Stimulated activated CD4-positive, alpha-beta T cell treated with anti-CD3 and anti-CD28 coated beads, Interleukin-12 subunit alpha, Interleukin-12 subunit beta, amount 100 ng/mL, for 48 hours (primary cell): ENCODE data around the gene DYRK1A.

ENCODE experiments used
- DNase-seq, 3 donors: peaks; one replicate each; pipeline ENCODE4 v3.0.0-alpha.2; 2020; ENCODE audit warnings: low read depth in 2 of 3, low spot score in 1 of 3

The DYRK1A gene

GRCh38 chr21:37475186-37475868 is 108.8 kb downstream of the DYRK1A start:
- no peak for DNase-seq

GRCh38 chr21:37478794-37479193 is 112.2 kb downstream of the DYRK1A start:
- DNase-seq, result no peak

GRCh38 chr21:37483776-37484175 is 117.2 kb downstream of the DYRK1A start:
- DNase-seq, result no peak

- DNase-seq, result no peak
Measured at GRCh38 chr21:37484535-37485474, 118.2 kb downstream of the DYRK1A start.

- no peak for DNase-seq
Measured at GRCh38 chr21:37489553-37489952, 123.0 kb downstream of the DYRK1A start.

DNA sequence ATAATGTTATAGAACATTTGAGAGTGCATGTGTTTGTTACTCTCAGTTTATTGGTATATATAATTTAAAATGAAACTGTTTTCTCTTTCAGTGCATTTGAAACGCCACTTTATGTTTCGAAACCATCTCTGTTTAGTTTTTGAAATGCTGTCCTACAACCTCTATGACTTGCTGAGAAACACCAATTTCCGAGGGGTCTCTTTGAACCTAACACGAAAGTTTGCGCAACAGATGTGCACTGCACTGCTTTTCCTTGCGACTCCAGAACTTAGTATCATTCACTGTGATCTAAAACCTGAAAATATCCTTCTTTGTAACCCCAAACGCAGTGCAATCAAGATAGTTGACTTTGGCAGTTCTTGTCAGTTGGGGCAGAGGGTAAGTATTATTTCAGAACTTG is 123.5 kb downstream of the DYRK1A start:
- no peak for DNase-seq

DNA sequence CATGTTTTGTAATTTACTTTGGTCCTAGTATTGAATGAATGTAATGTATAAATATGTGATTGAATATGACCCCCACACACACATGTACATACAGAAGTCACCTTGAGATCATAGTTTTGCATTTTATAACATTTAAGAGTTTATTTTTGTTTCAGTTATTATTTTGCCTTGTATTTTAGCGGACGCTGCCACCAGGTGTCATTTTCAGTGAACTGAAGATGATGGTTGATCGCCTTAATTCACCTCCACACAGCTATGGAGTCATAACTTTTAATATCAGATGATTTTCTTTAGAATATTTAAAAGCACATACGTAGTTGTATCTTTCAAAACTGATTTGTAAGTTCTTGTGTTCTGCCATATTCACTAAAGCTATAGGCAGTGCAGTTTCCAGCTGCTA is 130.4 kb downstream of the DYRK1A start:
- DNase-seq, result no peak

DNA sequence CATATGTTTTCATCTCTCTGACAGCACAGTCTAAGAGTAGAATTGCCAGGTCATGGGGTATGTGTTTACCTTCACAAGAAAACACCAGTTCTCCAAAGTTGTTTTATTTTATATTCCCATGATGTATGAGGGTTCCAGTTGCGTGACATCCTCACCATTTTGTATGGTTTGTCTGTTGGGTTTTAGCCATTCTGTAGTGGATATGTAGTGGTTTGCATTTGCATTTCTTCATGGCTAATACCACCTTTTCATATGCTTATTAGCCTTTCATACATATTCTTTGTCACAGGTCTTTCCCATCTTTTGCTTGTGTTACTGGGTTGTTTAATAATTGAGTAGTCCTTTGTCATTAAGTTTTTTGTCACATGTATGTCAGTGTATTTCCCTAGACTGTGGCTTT is 132.1 kb downstream of the DYRK1A start:
- no peak for DNase-seq

DNA sequence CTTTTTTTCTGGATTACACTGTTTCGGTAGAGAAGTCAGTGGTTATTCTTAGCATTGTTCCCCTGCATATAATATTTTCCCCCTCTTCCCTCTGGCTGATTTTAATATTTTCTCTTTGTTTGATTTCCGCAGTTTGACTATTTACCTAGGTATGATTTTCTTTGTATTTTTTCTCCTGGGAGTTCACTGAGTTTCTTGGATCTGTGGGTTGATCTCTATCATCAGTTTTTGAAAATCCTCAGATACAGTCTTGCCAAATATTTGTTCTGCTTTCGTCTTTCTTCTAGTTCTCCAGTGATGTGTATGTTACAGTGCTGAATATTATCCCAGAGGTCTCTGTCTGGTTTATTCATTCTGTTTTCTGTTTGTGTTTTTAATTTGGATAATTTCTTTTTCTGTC is 136.4 kb downstream of the DYRK1A start:
- no peak for DNase-seq

GRCh38 chr21:37503848-37504467 is 137.4 kb downstream of the DYRK1A start:
- DNase-seq, result peak in 1 of 3 donors; percentile 5

GRCh38 chr21:37505963-37506362 is 139.4 kb downstream of the DYRK1A start:
- no peak for DNase-seq

GRCh38 chr21:37507716-37508115 is 141.1 kb downstream of the DYRK1A start:
- DNase-seq, result no peak

DNA sequence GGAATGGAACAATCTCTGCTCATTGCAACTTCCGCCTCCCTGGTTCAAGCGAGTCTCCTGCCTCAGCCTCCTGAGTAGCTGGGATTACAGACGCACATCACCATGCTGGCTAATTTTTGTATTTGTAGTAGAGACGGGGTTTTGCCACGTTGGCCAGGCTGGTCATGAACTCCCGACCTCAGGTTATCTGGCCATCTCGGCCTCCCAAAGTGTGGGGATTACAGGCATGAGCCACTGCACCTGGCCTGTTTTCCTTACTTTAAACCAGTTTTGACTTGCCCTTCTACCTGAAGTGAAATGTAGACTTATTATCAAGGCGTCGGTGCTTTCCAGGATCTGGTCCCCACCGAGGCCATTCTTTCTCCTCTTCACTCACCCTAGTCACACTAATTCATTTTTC is 141.8 kb downstream of the DYRK1A start:
- DNase-seq, result no peak

DNA sequence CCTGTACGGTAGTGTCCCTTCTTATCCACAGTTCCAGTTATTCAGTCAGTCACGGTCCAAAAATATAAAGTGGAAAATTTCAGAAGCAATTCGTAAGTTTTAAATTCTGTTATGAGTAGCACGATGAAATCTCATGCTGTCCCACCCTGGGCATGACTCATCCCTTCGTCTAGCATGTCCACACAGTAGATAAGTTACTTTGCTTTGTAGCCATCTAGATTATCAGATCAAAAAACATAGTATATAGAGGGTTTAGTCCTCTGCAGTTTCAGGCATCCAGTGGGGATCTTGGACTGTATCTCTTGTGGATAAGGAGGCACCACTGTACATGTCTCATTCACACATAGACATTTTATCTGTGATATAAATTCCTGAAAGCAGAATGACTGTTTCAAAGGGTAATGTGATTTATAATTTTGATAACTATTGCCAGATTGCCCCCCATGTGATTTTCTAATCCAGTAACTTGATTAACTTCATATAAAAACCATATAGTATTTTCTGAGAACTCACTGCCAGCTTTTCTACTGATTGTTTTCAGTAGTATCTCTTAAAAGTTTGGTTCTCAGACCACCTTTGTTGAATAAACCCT is 143.3 kb downstream of the DYRK1A start:
- DNase-seq, result no peak

GRCh38 chr21:37511848-37512247 is 145.3 kb downstream of the DYRK1A start:
- no peak for DNase-seq

DNA sequence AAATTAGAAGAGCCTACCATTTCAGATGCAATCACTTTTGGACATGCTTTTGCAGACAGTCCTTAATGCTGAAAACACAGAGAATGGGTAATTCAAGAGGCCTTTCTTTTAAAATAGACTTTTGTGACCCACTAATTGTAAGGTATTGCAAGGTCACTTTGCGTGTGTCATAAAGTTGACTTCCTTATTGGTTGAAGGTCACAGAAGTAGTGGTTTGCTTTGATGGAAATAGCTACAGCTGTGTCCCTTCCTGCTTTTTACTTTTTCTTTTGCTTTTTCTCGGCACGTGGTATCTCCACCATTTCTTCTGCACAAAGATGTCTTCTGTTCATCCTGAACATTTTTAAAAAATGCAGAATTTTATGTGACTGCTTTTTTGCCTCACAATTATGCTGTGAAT is 146.8 kb downstream of the DYRK1A start:
- DNase-seq, result no peak

- DNase-seq, result no peak
Measured at GRCh38 chr21:37514038-37514667, 147.6 kb downstream of the DYRK1A start.

- DNase-seq, result no peak
Measured at GRCh38 chr21:37516998-37517397, 150.4 kb downstream of the DYRK1A start.

- DNase-seq, result no peak
Measured at GRCh38 chr21:37520801-37521200, 154.2 kb downstream of the DYRK1A start.

DNA sequence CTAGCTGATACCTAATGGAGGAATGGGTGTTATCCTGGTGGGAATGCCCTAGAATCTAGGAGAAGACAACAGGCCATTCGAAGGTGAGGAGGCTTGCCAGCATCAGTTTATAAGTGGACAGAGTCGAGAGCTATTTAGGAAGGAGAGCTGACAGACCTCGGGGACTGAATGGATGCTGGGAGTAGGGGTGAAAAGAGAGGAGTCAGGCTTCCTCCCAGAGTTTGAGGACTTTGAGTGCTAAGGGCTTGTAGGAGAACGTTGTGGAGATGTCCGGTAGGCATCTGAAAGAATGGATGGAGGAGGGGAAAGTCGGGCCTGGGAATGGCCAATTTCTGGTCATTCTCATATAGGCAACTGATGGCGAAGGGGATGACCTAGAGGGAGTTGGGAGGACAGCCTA is 155.1 kb downstream of the DYRK1A start:
- no peak for DNase-seq

GRCh38 chr21:37522641-37523295 is 156.2 kb downstream of the DYRK1A start:
- DNase-seq, result no peak
